GM12878 (cell line): ENCODE data around the gene SCTR.

ENCODE experiments used
- EP300 ChIP-seq, 2 experiments: fragments of 150-350 bp in 1 of 2; IDR thresholded peaks; 2 replicates each; pipeline ENCODE4 v1.6.1; 2011 to 2012; ENCODE audit warnings: low read depth in 2 of 2, low read length in 2 of 2, borderline replicate concordance in 1 of 2, improper control_type of control experiment in 1 of 2, inconsistent platforms in 1 of 2; ENCODE audit not compliant: control insufficient read depth in 1 of 2
- FOXK2 ChIP-seq: fragments of 450-650 bp; IDR thresholded peaks from 2 replicates; pipeline ENCODE4 v1.6.1; 2017; ENCODE audit warnings: mild to moderate bottlenecking, moderate library complexity
- IKZF1 ChIP-seq: fragments of 450-650 bp; conservative IDR thresholded peaks from 2 replicates; pipeline ENCODE4 v1.6.1; 2017; ENCODE audit warnings: antibody characterized with exemption, mild to moderate bottlenecking
- MLLT1 ChIP-seq: fragments of 450-650 bp; IDR thresholded peaks from 2 replicates; pipeline ENCODE4 v1.6.1; 2016; ENCODE audit warnings: mild to moderate bottlenecking
- MYC ChIP-seq: IDR thresholded peaks from 2 replicates; pipeline ENCODE4 v1.6.1; 2011; ENCODE audit warnings: mild to moderate bottlenecking, low read length, moderate library complexity, inconsistent platforms; ENCODE audit not compliant: insufficient read depth, insufficient replicate concordance, insufficient read length, severe bottlenecking
- NFIC ChIP-seq: IDR thresholded peaks from 2 replicates; pipeline ENCODE4 v1.6.1; 2012; ENCODE audit warnings: low read depth, mild to moderate bottlenecking, inconsistent platforms, low read length, moderate library complexity
- PBX3 ChIP-seq: IDR thresholded peaks from 2 replicates; pipeline ENCODE4 v1.6.1; 2011; ENCODE audit warnings: mild to moderate bottlenecking, low read depth, low read length, moderate library complexity; ENCODE audit not compliant: insufficient replicate concordance
- POLR2A ChIP-seq: IDR thresholded peaks from 2 replicates; pipeline ENCODE4 v1.6.1; 2011; ENCODE audit warnings: low read depth, mild to moderate bottlenecking, low read length
- SIN3A ChIP-seq: IDR thresholded peaks from 2 replicates; pipeline ENCODE4 v1.6.1; 2012; ENCODE audit warnings: low read depth, low read length, improper control_type of control experiment
- SMC3 ChIP-seq: IDR thresholded peaks from 2 replicates; pipeline ENCODE4 v1.6.1; 2011; ENCODE audit warnings: low read length, improper control_type of control experiment, borderline replicate concordance
- SRF ChIP-seq, 2 experiments: IDR thresholded peaks; 2 replicates each; pipeline ENCODE4 v1.6.1; 2011; ENCODE audit warnings: low read depth in 2 of 2, low read length in 2 of 2, mild to moderate bottlenecking in 1 of 2, moderate library complexity in 1 of 2
- TF ChIP-seq, protein P1 (sequence below), 3 experiments: IDR thresholded peaks in 2 of 3; conservative IDR thresholded peaks in 1 of 3; 2 replicates each; pipeline ENCODE4 v1.5.1; 2011; ENCODE audit warnings: low read depth in 3 of 3, low read length in 3 of 3, mild to moderate bottlenecking in 3 of 3, control low read depth in 2 of 3, moderate library complexity in 2 of 3, inconsistent platforms in 1 of 3, mixed read lengths in 1 of 3; ENCODE audit not compliant: control insufficient read depth in 2 of 3, insufficient read depth in 1 of 3; ENCODE audit errors: extremely low read depth in 1 of 3

DNA sequence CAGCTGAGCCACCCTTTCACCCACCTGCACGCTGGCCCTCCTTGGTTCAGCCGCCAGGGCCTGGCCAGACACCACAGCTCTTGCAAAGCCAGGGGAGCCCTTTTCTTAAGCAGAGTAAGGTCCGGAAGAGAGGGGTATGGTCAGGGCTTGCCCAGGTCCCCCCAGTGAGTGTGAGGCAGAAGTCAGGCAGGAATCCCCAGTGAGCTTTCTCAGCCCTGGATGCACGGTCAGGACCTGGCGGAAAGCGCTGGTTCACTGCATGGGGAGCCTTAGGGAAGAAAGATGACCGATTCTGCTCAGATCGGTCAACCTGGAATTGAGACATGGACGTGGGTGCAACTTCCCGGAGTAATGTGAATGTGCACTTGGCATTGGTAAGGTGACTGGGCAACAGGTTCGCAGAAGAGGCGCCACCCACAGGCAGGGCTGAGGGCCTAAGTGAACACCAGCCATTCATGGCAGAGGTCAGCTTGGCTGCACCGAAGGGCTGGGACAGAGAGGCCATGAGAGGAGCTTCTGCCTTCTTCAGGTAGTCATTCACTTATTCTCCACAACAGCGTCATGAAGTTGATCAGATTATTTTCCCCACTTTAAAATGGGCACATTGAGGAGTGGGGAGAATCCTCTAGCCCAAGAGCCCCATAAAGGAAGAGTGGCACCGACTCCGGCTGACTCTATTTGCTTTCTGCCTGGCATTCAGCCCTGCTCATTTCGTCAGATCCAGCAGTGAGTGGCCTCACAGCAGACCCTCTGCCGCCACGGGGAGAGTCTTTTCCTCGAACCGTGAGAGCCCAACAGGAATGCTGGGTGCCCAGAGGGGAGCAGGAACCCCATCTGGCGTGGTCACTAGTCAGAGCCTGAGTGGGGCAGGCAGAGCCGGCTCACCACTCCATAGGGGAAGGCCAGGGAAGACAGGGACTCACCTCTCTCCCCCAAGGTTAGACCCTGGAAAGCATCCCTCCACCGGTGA is 35.8 kb downstream of the SCTR start:
- TF ChIP-seq MLLT1 (no peak), POLR2A (no peak), SMC3 (no peak), IKZF1 (no peak), MYC (no peak), FOXK2 (no peak), PBX3 (no peak), SRF (IDR thresholded peaks at IDR 0.05; ENCODE audit: low read depth in 2 of 2, low read length in 2 of 2) (no peak), EP300 (IDR thresholded peaks at IDR 0.05; ENCODE audit: borderline replicate concordance in 1 of 2, control insufficient read depth in 1 of 2, low read depth in 2 of 2, low read length in 2 of 2) (no peak), SIN3A (no peak), NFIC (no peak)
- TF ChIP-seq, protein P1, sequence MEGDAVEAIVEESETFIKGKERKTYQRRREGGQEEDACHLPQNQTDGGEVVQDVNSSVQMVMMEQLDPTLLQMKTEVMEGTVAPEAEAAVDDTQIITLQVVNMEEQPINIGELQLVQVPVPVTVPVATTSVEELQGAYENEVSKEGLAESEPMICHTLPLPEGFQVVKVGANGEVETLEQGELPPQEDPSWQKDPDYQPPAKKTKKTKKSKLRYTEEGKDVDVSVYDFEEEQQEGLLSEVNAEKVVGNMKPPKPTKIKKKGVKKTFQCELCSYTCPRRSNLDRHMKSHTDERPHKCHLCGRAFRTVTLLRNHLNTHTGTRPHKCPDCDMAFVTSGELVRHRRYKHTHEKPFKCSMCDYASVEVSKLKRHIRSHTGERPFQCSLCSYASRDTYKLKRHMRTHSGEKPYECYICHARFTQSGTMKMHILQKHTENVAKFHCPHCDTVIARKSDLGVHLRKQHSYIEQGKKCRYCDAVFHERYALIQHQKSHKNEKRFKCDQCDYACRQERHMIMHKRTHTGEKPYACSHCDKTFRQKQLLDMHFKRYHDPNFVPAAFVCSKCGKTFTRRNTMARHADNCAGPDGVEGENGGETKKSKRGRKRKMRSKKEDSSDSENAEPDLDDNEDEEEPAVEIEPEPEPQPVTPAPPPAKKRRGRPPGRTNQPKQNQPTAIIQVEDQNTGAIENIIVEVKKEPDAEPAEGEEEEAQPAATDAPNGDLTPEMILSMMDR (IDR thresholded peaks at IDR 0.05 in 2 of 3, conservative IDR thresholded peaks at IDR 0.05 in 1 of 3; ENCODE audit: control insufficient read depth in 2 of 3, extremely low read depth in 1 of 3, insufficient read depth in 1 of 3, low read depth in 3 of 3, low read length in 3 of 3): no peak
